Suprapubic skin (tissue), 4 donors: ENCODE data around the gene CLEC16A.

ENCODE experiments used
- CTCF ChIP-seq, 2 donors: fragments of 200-600 bp in 1 of 2; fragments of 450-650 bp in 1 of 2; sonication (generic) in 1 of 2; IDR thresholded peaks; one replicate each; pipeline ENCODE4 v1.5.1; 2016 to 2019; ENCODE audit warnings: antibody characterized with exemption in 2 of 2, mild to moderate bottlenecking in 1 of 2, moderate library complexity in 1 of 2
- EP300 ChIP-seq: sonication (generic); formaldehyde crosslinking; IDR thresholded peaks from one replicate; pipeline ENCODE4 v1.6.1; 2017; ENCODE audit warnings: antibody characterized with exemption
- POLR2A ChIP-seq, 2 donors: fragments of 450-650 bp; IDR thresholded peaks; one replicate each; pipeline ENCODE4 v1.6.1; 2017; ENCODE audit warnings: antibody characterized with exemption in 2 of 2, mild to moderate bottlenecking in 2 of 2, moderate library complexity in 2 of 2
- POLR2AphosphoS5 ChIP-seq, 3 donors: sonication (generic); formaldehyde crosslinking; IDR thresholded peaks; one replicate each; pipeline ENCODE4 v1.6.1; 2017; ENCODE audit warnings: antibody characterized with exemption in 3 of 3

GRCh38 chr16:11030990-11031510 is 86.7 kb downstream of the CLEC16A start:
- no peak for TF ChIP-seq CTCF (IDR thresholded peaks at IDR 0.05)
- no peak for TF ChIP-seq POLR2AphosphoS5 (IDR thresholded peaks at IDR 0.05)
- no peak for TF ChIP-seq EP300
- no peak for TF ChIP-seq POLR2A (IDR thresholded peaks at IDR 0.05)
